GM12892 (cell line): ENCODE results near the gene DDX10.

Source experiments
- POLR2AphosphoS5 ChIP-seq: IDR thresholded peaks from 2 replicates; pipeline ENCODE4 v1.6.1; 2011; ENCODE audit warnings: low read depth, low read length, control low read depth
- TAF1 ChIP-seq: IDR thresholded peaks from 2 replicates; pipeline ENCODE4 v1.6.1; 2011; ENCODE audit warnings: low read depth, mild to moderate bottlenecking, control low read depth, low read length, borderline replicate concordance

DNA sequence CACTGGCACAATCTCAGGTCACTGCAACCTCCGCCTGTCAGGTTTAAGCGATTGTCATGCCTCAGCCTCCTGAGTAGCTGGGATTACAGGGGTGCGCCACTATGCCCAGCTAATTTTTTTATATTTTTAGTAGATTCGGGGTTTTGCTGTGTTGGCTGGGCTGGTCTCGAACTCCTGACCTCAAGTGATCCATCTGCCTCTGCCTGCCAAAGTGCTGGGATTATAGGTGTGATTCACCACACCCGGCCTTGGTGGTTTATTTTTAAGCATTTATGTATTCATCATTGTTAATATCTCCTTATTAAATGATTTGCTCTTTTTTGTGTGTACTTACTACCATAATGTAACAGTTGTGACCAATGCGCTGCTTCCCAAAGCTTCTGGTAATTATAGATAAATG, 171.7 kb downstream of the DDX10 start:
- TF ChIP-seq TAF1 (no peak), POLR2AphosphoS5 (no peak)
